Left renal cortex interstitium (tissue), 4 donors: ENCODE data around the gene PDK3. TPM values are rescaled to one million over a fixed set of nuclear protein-coding genes. Genes with fewer than 3 reads are reported as not detected.

Experiments used
- DNase-seq, 4 donors: peaks; one replicate each; pipeline ENCODE4 v3.0.0-alpha.2; 2013; ENCODE audit warnings: low read depth in 4 of 4, low spot score in 2 of 4, missing footprints in 1 of 4
- polyA plus RNA-seq, 4 donors: library from polyadenylated mRNA; unstranded; fragments of 120-200 nt; gene quantifications; one replicate each; pipeline ENCODE4 v1.2.1, GENCODE V29; 2013; ENCODE audit not compliant: insufficient read length in 4 of 4

The PDK3 gene
- 10 to 100 TPM in 1 of 4 donors, 1 to 10 TPM in 3; 7.5 to 11.4 (median 8.8) TPM for polyA plus RNA-seq

GRCh38 chrX:24464836-24465531 lies at the start of gene PDK3:
Gene PDK3, plus strand, starts transcription at chrX:24465286. Its CDS starts 170 bp downstream, at chrX:24465456.
- DNase-seq: peak; percentile 62 to 76 (median 70)

- DNase-seq: no peak
Observed at GRCh38 chrX:24415921-24416320, 49.2 kb upstream of the PDK3 start.

GRCh38 chrX:24423960-24424359 lies 41.1 kb upstream of the PDK3 start:
- DNase-seq: no peak

GRCh38 chrX:24424948-24425347 lies 40.1 kb upstream of the PDK3 start:
- DNase-seq: no peak

GRCh38 chrX:24425806-24426205 lies 39.3 kb upstream of the PDK3 start:
- DNase-seq: no peak

DNA sequence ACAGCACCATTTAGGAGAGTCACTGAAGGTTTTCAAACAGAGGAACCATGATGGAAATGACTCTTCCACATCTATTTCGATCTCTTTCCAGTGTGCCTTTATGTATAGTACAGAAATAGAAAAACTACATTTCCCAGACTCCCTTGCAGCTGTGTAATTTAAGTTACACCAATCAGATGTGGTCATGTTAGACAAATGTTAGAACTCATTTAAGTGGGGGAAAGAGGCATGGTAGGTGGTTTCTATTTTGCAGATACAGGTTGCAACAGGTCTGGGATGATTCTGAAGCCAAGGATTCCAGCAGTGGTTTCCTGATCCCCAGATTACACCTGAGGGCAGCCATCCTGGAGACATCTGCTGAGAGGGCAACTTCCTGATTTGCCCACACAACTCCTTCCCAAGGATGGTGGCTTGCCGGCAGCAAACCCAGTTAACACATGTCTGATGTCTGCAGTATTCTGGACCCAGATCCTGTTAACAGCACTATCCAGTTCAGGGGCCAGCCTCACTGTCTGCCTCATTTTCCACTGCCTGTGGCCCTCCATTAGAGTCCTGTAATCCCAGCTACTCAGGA lies 38.7 kb upstream of the PDK3 start:
- no peak for DNase-seq

GRCh38 chrX:24426921-24427746 lies 38.0 kb upstream of the PDK3 start:
- DNase-seq: no peak

DNA sequence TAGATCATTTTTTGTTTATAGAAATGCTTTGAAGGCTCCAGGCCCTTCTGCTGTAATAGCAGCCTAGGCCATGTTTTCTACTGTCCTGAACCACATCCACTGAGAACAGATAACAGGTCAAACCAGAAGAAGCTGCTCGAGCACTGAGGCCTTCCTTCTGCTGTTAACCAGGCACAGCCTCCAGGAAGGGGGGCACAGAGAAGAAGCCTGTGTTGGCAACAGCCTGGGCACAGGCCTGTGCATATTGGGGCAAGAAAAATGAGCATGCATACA lies 37.4 kb upstream of the PDK3 start:
- no peak for DNase-seq

DNA sequence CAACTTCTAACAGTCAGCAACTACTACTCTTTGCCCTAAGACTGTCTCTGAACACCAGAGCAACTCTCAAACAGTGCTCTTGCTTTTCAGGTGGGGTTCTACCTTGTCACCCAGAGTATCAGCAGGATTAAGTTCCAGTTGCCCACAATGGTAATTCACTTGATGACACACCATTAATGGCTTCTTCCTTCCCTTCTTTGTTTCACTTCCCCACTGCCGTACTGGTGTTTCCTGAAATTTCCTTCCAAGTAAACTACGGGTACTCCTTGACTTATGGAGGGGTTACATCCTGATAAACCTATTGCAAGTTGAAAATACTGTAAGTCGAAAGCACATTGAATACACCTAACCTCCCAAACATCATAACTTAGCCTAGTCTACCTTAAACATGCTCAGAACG lies 36.6 kb upstream of the PDK3 start:
- no peak for DNase-seq

DNA sequence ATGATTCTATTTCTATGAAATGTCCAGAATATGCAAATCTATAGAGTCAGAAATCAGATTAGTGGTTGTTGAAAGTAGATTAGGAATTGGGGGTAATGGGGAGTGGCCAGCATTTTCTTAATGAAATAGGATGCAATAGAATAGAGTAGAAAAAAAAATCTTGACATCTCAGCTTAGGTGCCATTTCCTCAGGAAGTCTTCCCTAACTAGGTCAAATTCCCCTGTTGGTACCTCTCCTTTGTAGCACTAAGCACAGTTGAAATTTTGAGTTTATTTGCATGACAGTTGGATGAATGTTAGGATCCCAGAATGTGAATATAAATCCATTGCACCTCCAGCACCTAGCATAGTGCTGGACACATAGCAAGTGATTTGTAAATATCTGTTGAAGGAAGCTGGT lies 30.0 kb upstream of the PDK3 start:
- no peak for DNase-seq

DNA sequence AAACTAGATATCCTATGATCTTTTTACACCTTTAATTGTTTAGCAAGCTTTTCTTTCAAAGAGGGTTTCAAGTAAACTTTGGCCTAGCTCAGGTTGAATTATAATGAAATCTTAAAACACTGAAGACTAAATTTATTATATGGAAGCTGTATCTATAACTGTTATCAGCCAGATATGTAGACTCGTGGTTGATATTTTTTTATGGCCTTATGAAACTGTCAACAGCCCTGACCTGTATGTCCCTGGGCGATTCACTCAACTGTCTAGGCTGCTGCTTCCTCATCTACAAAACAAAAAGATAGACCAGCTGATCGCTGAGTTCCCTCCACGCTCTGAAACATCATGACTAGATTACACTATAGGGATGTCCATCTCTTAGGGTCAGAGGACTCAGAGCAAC lies 21.2 kb upstream of the PDK3 start:
- no peak for DNase-seq

GRCh38 chrX:24444645-24445044 lies 20.4 kb upstream of the PDK3 start:
- DNase-seq: no peak

DNA sequence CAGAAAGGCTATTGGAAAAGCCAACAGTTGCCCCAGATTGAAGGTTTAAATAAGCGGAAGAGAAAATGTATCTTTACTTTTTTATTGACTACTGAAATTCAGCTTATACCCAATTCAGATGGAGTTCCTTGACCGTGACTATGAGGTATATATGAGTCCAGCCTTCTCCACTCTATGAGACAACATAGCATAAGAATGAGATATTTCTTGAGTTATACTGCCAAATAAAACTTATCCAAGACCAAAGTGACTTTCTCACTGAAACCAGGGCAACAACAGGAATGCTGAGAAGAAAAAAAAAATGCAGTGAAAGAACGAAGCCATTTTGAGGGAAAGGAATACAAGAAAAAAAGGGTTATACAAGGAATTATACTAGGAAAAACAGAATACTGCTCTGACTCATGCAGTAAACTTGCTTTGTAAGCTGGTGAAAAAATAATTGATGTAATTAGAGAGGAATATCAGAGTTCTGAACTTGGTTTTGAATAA lies 16.3 kb upstream of the PDK3 start:
- DNase-seq: no peak

- no peak for DNase-seq
Observed at GRCh38 chrX:24463077-24463476, 2.0 kb upstream of the PDK3 start.

DNA sequence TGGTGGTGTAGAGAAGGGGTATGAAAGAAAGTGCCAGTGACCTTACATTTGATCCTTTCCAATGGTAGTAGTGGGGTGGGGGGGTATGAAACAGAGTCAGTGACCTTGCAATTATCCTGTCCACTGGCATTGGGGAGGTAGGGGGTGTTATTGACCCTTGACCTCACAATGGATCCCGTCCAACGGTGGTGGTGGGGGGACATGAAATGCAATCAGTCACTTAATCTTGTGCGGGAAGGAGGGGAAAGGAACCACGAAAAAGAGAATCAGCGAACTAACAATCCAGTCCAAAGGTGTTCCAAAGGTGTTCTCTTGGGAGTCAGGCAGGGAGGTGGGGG lies 619 bp upstream of the PDK3 start:
- no peak for DNase-seq

- no peak for DNase-seq
Observed at GRCh38 chrX:24465532-24465865, 413 bp downstream of the PDK3 start.

- no peak for DNase-seq
Observed at GRCh38 chrX:24466025-24466424, 939 bp downstream of the PDK3 start.

GRCh38 chrX:24468245-24468644 lies 3.2 kb downstream of the PDK3 start:
- no peak for DNase-seq

GRCh38 chrX:24471808-24472207 lies 6.7 kb downstream of the PDK3 start:
- no peak for DNase-seq

DNA sequence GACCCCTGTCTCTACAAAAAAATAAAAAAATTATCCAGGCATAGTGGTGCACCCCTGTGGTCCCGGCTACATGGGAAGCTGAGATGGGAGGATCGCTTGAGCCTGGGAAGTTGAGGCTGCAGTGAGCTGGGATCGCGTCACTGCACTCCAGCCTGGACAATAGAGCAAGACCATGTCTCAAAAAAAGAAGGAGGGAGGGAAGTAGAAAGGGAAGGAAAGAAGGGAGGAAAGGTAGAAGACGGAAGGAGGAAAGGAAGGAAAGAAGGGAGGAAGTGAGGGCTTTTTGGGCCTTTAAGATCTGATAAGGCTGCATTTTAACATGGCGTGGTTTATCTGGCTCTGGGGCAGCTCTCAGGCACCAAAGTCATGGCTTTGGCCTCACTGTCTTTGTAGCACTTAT lies 10.4 kb downstream of the PDK3 start:
- no peak for DNase-seq

DNA sequence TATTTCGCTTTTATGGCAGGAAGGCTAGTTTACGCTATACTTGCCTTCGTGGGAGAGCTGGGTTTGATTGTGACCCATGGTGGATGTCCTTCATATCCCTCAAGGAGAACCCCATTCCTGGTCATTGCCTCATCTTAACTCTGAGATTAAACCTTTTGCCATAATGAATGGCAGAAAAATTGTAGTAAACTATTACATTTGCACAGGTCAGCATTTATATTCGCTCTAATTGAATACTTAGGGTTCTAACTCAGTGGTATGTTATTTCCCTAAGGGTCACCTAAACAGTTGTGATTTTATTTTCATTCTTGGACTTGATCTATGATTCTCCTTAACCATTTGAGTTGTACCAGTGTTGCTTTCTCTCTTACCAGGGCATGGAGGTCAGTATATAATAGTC lies 13.4 kb downstream of the PDK3 start:
- DNase-seq: no peak

DNA sequence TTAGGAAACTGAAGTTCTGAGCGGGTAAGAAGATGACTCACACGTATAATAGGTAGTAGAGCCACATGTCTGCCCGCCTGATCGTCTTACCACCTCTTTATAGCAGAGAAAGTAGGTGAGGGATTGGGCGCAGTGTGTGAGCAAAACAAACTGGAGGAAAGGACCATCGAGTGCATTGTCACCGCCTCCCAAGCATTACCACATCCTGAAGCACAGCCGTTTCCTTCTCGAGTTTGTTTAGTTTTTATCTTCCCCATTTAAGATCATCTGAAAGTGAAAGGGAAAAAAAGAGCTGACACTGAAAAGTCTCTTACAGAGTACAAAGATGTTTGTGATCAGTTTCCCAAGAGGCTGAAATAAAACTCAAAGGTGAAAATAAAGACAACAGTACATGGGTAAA lies 14.8 kb downstream of the PDK3 start:
- DNase-seq: no peak
